Right lobe of liver (tissue), 6 donors: ENCODE data around the gene KIF3B. TPM values are rescaled to one million over a fixed set of nuclear protein-coding genes. Genes with fewer than 3 reads are reported as not detected.
"Not testable (repeated sequence)": the region's sequence is repeated elsewhere in the genome, so short reads cannot be mapped to it uniquely, and the experiment has no call there.

Source experiments
- ATAC-seq, 4 donors: fragments of 200-7000 bp; cut with Tn5 transposase; one replicate each; pipeline ENCODE4 v1.9.1; 2020; ENCODE audit warnings: mild to moderate bottlenecking in 4 of 4, moderate library complexity in 4 of 4
- DNase-seq, 3 donors: peaks; one replicate each; pipeline ENCODE4 v3.0.0-alpha.2; 2020
- H3K27ac ChIP-seq, 3 donors: fragments of 200-600 bp; one replicate each; pipeline ENCODE4 v1.8.0; 2022
- H3K27me3 ChIP-seq, 2 donors: fragments of 200-600 bp; one replicate each; pipeline ENCODE4 v1.8.0; 2022
- H3K36me3 ChIP-seq, 4 donors: fragments of 200-600 bp; sonication (generic) in 1 of 4; one replicate each; pipeline versions ENCODE4 v1.5.1 to v1.8.0; 2017 to 2022; ENCODE audit warnings: control low read depth in 1 of 4
- H3K4me1 ChIP-seq, 4 donors: fragments of 200-600 bp; sonication (generic) in 1 of 4; one replicate each; pipeline versions ENCODE4 v1.5.1 to v1.8.0; 2017 to 2022; ENCODE audit warnings: control low read depth in 1 of 4
- H3K4me3 ChIP-seq, 3 donors: fragments of 200-600 bp; one replicate each; pipeline ENCODE4 v1.8.0; 2022
- H3K9me3 ChIP-seq, 4 donors: fragments of 200-600 bp; sonication (generic) in 1 of 4; one replicate each; pipeline versions ENCODE4 v1.5.1 to v1.8.0; 2017 to 2022; ENCODE audit warnings: control low read depth in 1 of 4
- CTCF ChIP-seq, 4 donors: fragments of 200-600 bp in 3 of 4; fragments of 450-650 bp in 1 of 4; IDR thresholded peaks; one replicate each; pipeline versions ENCODE4 v1.5.1 to v1.8.0; 2016 to 2022; ENCODE audit warnings: antibody characterized with exemption in 4 of 4, mild to moderate bottlenecking in 2 of 4
- POLR2A ChIP-seq: fragments of 450-650 bp; IDR thresholded peaks from one replicate; pipeline ENCODE4 v1.6.1; 2017; ENCODE audit warnings: antibody characterized with exemption, mild to moderate bottlenecking
- WGBS: methylation state at CpG from one replicate; pipeline ENCODE4 v1.1.6; 2018; ENCODE audit warnings: low coverage, low lambda C conversion rate; ENCODE audit not compliant: insufficient coverage; ENCODE audit errors: missing lambda C conversion rate; 5-methylcytosine and 5-hydroxymethylcytosine counted together
- intact Hi-C, 2 donors: fragments of 100-400 bp; cut with DNase I; formaldehyde crosslinking; loops; one replicate each; pipeline versions ENCODE4 v1.11.2 to v1.14.1; 2022
- total RNA-seq, 6 experiments: library from RNA; depleted of rRNA in 2 of 6; stranded (reverse); fragments of >200 nt in 2 of 6; fragmentation: NEBNext Ultra II Directional in 3 of 6; extraction: Animal tissue kit (Norgen Biotek cat#: 25700) in 3 of 6; gene quantifications; one replicate each; pipeline versions ENCODE4 v1.1.0 to v1.2.4, GENCODE V29; 2016 to 2023
- donor health status: DM: no; HTN: yes; CAD: no.
- donor health status: DM: no; HTN: no; CAD: no.
- donor health status: DM: no; HTN: no; CAD: no.
- donor health status: DM: no; HTN: yes; CAD: no.
- donor health status: DM: no; HTN: yes; CAD: no.

Gene KIF3B
- total RNA-seq, 6 experiments from 2014 or later: 16.4 to 23.6 (median 20.7) TPM

GRCh38 chr20:32285082-32285620 is 7.7 kb downstream of the KIF3B start:
- WGBS: 43% methylated on average over 2 of the region's 3 CpGs
- Histone ChIP-seq H3K4me3 (no peak overlapping the region), H3K27ac (no peak overlapping the region), H3K9me3 (no peaks in the 10 kb centered on the region), H3K4me1 (peaks cover 0 to 43% (median 20%) of the 10 kb centered on the region in 4 donors), H3K27me3 (no peaks in the 10 kb centered on the region), H3K36me3 (no peaks in the 10 kb centered on the region)
- TF ChIP-seq POLR2A: no peak
- TF ChIP-seq CTCF (IDR thresholded peaks at IDR 0.05): no peak
- DNase-seq (no peak), ATAC-seq (no peak)
- intact Hi-C loops: no loop called here

DNA sequence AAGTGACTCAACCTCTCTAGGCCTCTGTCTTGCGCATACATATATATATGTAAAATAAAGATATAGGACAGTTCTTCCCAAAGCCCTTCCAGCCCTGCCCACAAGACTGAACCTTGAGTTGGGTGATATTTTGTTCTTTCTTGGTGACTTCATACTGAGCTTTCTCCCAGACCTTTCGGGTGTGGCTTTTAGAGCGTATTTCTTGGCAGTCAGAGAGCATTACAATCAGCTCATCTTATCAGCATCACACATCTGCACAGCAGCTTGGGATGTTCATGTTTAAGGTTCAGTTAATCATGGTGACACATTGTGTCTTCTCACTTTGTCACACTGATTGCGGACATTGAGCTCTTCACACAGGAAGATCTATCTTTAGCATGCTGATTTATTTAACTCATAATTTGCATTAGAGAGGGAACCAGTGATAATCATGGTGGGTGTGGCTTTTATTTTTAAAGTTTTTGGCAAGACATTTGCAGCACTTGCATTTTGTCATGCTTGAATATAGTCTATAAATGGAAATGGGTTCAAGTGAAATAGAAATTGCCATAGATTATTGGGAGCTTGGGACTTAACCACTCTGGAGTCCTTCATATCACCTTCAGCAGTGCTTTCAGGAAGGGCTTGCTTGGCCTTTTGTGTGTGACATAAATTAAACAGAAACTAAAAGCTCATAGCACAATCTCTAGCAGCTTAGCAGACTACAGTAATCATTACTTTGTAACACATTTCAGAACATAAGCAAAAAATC is 8.3 kb downstream of the KIF3B start:
- Histone ChIP-seq H3K9me3 (no peaks in the 10 kb centered on the region), H3K36me3 (no peaks in the 10 kb centered on the region), H3K27ac (no peak overlapping the region), H3K4me1 (peaks cover 0 to 50% (median 24%) of the 10 kb centered on the region in 4 donors), H3K27me3 (no peaks in the 10 kb centered on the region), H3K4me3 (no peak overlapping the region)
- DNase-seq (no peak), ATAC-seq (peak in 1 of 4 donors; percentile 18)
- intact Hi-C loops: no loop called here
- 54% methylated on average over 4 of the region's 4 CpGs for WGBS
- TF ChIP-seq POLR2A (no peak), CTCF (IDR thresholded peaks at IDR 0.05) (no peak)

- Histone ChIP-seq H3K4me3 (no peak overlapping the region), H3K27me3 (no peaks in the 10 kb centered on the region), H3K36me3 (no peaks in the 10 kb centered on the region), H3K4me1 (peaks cover 0 to 52% (median 22%) of the 10 kb centered on the region in 4 donors), H3K27ac (no peak overlapping the region), H3K9me3 (no peaks in the 10 kb centered on the region)
- DNase-seq: no peak
- intact Hi-C loops: no loop called here
- WGBS: 76% methylated on average over 4 of the region's 6 CpGs
- no peak for ATAC-seq
- TF ChIP-seq POLR2A: no peak
- no peak for TF ChIP-seq CTCF (IDR thresholded peaks at IDR 0.05)
Measured at GRCh38 chr20:32287231-32287638, 9.8 kb downstream of the KIF3B start.

DNA sequence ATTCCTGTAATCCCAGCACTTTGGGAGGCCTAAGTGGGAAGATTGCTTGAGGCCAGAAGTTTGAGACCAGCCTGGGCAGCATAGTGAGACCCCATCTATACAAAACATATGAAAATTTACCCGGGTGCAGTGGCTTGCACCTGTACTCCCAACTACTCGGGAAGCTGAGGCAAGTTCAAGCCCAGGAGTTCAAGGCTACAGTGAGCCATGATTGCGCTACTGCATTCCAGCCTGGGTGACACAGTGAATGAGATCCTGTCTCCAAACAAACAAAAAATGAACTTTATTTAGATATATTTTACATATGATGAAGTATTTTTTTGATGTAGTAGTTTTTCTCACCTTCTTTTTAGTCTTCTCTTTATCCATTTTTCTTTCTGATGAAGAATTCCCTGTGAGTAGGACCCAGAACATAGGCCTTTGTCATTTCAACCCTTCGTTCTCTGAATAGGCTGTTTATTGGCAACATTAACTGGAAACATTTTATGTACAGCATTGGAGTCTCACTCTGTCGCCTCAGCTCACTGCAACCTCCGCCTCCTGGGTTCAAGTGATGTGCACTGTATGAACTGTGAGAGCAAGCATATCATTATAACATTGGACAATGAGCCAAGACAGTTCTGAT is 10.9 kb downstream of the KIF3B start:
- 47% methylated on average over 5 of the region's 6 CpGs for WGBS
- no peaks in the 10 kb centered on the region for H3K9me3 ChIP-seq
- peaks cover 0 to 1% (median 0%) of the 10 kb centered on the region in 4 donors for H3K36me3 ChIP-seq
- DNase-seq: no peak
- ATAC-seq: peak in 1 of 4 donors; percentile 26
- TF ChIP-seq CTCF (IDR thresholded peaks at IDR 0.05): no peak
- TF ChIP-seq POLR2A: no peak
- H3K4me1 ChIP-seq: peaks cover 0 to 43% (median 17%) of the 10 kb centered on the region in 4 donors
- intact Hi-C loops: no loop called here
- peak overlapping the region in 2 of 3 donors; percentile 83 to 92 for H3K27ac ChIP-seq
- no peaks in the 10 kb centered on the region for H3K27me3 ChIP-seq
- H3K4me3 ChIP-seq: no peak overlapping the region

DNA sequence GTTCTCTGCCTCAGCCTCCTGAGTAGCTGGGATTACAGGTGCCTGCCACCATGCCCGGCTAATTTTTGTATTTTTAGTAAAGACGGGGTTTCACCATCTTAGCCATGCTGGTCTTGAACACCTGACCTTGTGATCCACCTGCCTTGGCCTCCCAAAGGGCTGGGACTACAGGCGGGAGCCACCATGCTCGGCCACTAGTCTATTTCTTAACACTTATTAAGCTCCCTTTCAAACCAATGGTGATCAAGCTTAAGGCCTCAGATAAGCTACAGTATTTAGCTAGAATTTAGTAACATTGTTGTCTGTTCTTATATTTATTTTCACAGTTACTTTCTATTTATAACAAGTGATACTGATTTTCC is 11.8 kb downstream of the KIF3B start:
- H3K9me3 ChIP-seq, H3K27me3 ChIP-seq, intact Hi-C loops, H3K4me3 ChIP-seq, DNase-seq, H3K36me3 ChIP-seq: not testable (repeated sequence)
- H3K27ac ChIP-seq: peak overlapping the region; percentile 73 to 92 (median 83)
- 37% methylated on average over 3 of the region's 4 CpGs for WGBS
- peaks cover 0 to 43% (median 17%) of the 10 kb centered on the region in 4 donors for H3K4me1 ChIP-seq
- ATAC-seq: peak; percentile 19 to 42 (median 24)
